HK-2 (cell line): ENCODE measurements around the gene SRRM3.
"Not testable (repeated sequence)": the region's sequence is repeated elsewhere in the genome, so short reads cannot be mapped to it uniquely, and the experiment has no call there.

Source experiments
- DNase-seq: peaks from one replicate; pipeline ENCODE4 v3.0.0-alpha.2; 2018; ENCODE audit not compliant: unreplicated experiment

The SRRM3 gene

DNA sequence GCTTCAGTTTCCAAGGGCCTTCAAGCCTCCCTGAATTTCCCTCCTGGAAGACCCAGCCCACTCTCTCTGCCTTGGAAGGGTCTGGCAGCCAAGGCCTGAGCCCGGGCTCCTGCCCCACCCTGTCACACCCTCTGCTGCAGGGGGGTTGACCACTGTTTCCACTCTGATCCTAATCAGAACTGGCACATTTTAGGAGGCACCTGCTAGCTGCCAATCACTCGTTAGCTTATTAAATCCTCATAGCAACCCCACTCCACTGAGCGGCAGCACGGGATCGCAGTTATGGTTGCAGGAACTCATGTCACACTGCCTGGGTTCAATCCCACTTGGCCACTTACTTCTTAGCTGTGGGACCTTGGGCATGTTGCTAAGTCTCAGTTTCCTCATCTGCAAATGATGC is 113.7 kb downstream of the SRRM3 start:
- no peak for DNase-seq

DNA sequence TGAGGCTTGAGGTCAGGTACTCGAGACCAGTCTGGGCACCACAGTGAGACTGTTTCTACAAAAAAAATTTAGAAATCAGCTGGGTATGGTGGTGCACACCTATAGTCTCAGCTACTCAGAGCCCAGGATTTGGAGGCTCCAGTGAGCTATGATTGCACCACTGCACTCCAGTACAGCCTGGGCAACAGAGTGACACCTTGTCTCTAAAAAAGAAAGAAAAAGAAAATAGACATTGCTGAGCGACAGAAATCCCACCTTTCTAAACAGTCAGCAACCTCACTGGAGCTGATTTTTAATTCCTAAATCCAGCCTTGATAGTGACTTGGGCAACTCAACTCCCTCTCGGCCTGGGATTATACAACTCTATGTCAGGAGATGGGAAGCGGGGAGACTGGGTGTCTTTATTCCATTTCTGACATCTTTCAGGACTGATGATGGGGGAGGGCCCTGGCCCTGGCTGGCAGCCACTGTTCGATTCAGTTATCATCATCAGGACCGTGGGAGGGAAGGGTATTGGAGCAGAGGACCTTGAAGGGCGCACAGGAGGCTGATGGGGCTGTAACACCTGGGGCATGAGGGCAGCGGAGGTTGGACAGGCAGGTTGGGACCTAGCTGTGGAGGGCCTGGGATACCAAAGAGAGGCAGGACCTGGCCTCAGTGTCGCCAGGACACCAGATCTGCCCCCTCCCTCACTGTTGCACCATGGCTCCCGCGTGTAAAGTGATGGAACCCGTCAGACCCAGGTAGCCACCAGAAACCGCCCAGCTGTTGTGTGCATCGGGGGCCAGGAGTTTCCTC is 115.5 kb downstream of the SRRM3 start:
- DNase-seq = no peak

DNA sequence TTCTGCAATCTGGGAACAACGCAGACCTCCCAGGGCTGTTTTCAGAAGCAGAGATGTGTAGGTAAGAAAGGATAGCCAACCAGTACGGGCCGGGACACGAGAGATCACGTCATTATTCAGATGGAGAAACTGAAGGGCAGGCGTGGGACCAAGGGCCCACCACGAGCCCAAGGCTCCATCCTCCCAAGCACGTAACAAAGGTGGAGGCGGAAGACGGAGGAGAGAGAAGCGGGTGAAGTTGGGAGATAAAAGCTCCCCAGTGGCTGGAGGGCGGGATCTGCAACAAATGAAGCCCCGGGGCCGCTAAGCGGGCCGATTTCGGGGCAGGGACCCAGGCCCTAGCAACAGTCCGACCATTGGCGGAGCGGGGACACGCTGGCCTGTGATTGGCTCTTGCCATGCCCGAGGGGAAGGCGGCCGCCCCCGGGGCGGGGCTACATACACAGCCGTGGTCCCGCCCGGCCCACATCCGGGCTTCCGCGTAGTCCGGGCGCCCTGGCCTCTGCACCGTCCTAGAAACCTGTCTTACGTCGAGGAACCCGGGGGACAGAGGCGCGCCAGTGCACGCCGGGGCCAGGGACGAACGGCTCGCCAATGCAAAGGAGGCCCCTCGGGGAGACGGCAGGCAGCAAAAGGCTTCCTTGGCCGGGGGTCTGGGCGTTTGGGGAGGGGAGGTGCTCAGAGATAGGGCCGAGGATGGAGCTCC is 116.2 kb downstream of the SRRM3 start:
- peak; percentile 97 for DNase-seq

DNA sequence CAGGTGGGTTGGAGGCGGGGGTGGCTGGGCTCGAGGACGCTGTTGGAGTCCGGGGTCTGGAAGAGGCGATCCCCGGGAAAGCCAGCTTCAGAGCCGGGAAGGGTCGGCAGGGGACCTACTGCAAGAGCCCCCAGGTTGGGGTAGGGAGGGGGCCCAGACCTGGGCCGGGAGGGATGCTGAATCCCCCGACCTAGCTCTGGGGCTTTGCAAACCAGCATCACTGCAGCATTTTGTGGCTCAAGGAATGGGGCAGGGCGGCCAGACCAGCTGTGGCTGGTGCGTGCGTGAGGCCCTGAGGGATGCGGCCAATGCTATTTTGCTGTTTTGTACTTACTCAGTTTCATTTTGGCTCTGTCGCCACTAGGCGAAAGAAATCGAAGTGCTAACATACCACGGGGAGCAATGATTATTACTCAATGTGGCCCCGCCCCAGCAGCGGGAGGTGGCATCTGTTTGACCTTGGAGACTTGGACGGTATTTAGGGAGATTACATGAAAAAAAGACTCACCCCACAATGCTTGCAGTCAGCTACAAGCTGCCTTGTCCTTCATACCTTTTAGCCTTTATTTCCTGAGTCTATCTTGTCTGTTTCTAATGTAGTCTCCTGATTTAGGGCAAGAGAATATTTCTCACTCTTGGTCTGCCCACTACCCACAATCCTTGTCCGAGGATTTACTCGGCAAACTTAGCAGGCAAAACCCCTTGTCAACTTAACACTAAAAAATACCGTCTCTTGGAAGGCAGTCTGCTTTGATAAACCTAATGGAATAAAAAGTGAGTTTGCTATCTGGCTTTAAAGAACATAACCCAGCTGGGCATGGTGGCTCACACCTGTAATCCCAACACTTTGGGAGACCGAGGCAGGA is 117.0 kb downstream of the SRRM3 start:
- peak; percentile 67 for DNase-seq

- no peak for DNase-seq
These were observed 123.4 kb downstream of the SRRM3 start for GRCh38 chr7:76325092-76325491.

DNA sequence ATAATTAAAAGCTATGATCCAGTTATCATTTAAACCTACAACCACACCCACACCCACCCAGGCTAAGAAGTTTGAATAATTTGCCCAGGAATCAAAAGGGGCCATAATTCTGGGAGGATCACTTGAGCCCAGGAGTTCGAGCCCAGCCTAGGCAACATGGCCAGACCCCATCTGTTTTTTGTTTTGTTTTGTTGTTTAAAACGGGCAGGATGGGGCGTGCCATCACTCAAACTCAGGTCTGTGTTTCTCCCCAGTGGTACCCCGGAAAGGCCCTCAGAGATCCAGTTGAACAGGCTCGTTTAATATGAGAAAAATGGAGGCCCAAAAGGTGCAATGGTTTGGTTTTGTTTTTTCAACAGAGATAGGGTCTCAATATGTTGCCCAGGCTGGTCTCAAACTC is 124.1 kb downstream of the SRRM3 start:
- DNase-seq = no peak

DNA sequence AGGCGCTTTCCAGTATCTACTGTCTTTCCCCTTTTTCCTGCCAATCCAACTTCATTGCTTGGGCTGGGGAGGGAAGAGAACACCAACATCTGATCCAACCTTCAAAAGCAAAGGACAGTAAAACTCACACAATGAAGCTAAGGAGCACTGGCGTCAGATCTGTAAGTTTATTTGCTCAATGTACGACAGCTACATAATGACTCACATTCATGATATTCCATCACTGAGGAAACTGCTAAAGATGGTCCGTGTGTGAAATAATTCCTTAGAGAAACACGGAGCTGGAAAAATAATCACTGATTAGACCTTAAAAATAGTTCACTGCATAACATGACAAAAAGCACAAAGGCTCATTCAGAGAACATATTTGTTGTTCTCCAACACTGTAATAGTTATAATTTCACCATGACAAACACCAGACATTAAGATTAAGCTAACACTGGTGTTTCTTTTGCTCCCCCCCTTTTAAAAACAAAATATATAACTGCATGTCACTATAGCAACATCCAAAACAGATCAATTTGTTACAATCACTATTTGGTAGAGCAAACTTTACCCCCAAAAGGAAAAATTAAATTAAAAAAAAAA is 125.0 kb downstream of the SRRM3 start:
- DNase-seq = no peak

- no peak for DNase-seq
These were observed 125.9 kb downstream of the SRRM3 start for GRCh38 chr7:76327610-76328009.

DNA sequence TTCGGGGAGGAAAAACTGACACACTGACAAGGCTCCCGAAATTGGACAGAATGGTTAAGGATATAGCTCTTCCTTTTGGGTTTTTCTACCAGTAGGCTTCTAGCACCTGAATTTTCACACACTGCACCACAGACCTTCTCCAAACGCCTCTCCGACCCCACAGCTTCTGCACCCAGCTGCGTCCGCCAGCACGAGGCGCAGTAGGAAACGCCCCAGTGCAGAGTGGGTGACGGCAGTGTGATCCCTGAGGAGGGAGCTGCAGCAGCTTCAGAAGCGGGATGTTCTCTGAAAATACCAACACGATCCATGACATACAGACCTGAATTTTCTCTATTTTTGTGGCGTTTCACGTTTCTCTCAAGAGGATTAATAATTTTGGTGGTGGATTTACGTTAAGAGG is 126.7 kb downstream of the SRRM3 start:
- DNase-seq = no peak

DNA sequence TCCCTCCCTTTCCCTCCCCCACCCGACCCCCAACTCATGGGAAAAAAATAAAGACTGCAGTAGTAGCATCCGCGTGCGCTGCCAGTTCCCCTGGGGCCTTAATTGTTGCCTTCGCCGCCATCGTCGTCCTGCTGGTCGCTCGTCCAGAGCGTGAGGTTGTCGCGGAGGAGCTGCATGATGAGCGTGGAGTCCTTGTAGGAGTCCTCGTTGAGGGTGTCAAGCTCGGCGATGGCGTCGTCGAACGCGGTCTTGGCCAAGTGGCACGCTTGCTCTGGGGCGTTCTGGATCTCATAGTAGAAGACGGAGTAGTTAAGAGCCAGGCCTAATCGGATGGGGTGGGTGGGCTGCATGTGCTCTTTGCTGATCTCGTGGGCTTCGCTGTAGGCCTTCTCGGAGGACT is 127.8 kb downstream of the SRRM3 start:
- DNase-seq = no peak

- DNase-seq = no peak
These were observed 128.6 kb downstream of the SRRM3 start for GRCh38 chr7:76330261-76330660.

GRCh38 chr7:76330673-76331072 is 129.0 kb downstream of the SRRM3 start:
- DNase-seq = no peak

- DNase-seq = no peak
These were observed 130.4 kb downstream of the SRRM3 start for GRCh38 chr7:76332078-76332477.

DNA sequence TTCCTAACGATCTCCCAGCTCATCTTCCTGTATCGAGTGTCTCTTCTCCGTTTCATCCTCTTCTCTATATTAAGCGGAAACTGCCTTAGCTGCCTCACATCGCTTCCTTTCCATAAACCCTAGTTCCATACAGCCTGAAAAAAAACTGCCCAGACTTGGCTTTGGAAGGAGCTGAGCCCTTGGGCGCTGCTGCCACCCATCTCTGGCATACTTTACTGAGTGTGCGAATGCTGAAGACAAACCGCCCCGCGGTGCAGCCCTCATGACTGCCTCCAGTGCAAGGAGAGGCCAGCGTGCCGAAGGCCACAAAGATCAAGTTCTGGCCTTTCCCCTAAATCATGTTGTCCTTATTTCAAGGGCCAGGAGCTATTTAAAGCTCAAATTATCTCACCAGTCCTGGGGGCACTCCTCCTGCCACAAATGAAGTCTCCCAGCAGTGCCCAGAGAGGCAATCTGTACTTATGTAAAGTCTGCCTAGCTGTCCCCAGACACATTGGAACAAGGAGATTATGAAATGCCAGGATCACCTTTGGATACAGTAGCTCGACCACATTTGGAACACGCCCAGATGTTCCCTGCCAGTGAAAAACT is 131.9 kb downstream of the SRRM3 start:
- no peak for DNase-seq

- DNase-seq = no peak
These were observed 132.7 kb downstream of the SRRM3 start for GRCh38 chr7:76334320-76334967.

- DNase-seq = not testable (repeated sequence)
These were observed 133.7 kb downstream of the SRRM3 start for GRCh38 chr7:76335417-76335816.

DNA sequence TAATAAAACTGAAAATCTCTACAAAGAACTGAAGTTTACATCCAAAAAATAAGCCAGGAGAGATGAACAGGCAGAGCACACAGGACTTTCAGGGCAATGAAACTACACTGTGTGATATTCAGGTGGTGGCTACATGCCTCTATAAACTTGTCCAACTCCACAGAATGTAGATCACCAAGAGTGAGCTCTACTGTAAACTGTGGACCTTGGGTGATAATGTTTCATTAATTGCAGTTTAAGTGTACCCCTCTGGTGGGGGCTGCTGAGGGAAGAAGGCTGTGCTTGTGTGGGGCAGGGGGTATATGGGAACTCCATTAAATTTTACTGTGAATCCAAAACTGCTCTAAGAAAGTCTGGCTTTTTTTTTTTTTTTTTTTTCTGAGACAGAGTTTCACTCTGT is 134.4 kb downstream of the SRRM3 start:
- no peak for DNase-seq
